Measurements from ENCODE around the gene CISD3. TPM values are rescaled to one million over a fixed set of nuclear protein-coding genes. Genes with fewer than 3 reads are reported as not detected.

Gene CISD3
- total RNA-seq, 1 experiment from 2014 or later = 6.6 TPM

GRCh38 chr17:38732376-38733281 is 2.5 kb downstream of the CISD3 start:
- BruUV-seq (replicated peaks) = no TSS peak
- Histone ChIP-seq H3K27me3 (replicated peaks; ENCODE audit: insufficient read depth, low read depth, low read length, poor library complexity) (no peaks in the 10 kb centered on the region), H3K9me3 (ENCODE audit: low read depth, low read length, poor library complexity, severe bottlenecking) (no peaks in the 10 kb centered on the region), H3K4me1 (ENCODE audit: insufficient read depth, low read length, poor library complexity, severe bottlenecking) (no peaks in the 10 kb centered on the region), H3K36me3 (ENCODE audit: insufficient read depth, low read length, poor library complexity, severe bottlenecking) (no peaks in the 10 kb centered on the region), H3K27ac (ENCODE audit: low read depth, low read length, poor library complexity, severe bottlenecking) (no peak overlapping the region), H3K4me3 (ENCODE audit: low read depth, low read length, poor library complexity, severe bottlenecking) (no peak overlapping the region)
- DNase-seq (ENCODE audit: low spot score) = no peak
- no peak for TF ChIP-seq EZH2 (IDR thresholded peaks at IDR 0.05; ENCODE audit: borderline replicate concordance, low read depth, low read length, poor library complexity, severe bottlenecking)
- TF ChIP-seq, protein P1, sequence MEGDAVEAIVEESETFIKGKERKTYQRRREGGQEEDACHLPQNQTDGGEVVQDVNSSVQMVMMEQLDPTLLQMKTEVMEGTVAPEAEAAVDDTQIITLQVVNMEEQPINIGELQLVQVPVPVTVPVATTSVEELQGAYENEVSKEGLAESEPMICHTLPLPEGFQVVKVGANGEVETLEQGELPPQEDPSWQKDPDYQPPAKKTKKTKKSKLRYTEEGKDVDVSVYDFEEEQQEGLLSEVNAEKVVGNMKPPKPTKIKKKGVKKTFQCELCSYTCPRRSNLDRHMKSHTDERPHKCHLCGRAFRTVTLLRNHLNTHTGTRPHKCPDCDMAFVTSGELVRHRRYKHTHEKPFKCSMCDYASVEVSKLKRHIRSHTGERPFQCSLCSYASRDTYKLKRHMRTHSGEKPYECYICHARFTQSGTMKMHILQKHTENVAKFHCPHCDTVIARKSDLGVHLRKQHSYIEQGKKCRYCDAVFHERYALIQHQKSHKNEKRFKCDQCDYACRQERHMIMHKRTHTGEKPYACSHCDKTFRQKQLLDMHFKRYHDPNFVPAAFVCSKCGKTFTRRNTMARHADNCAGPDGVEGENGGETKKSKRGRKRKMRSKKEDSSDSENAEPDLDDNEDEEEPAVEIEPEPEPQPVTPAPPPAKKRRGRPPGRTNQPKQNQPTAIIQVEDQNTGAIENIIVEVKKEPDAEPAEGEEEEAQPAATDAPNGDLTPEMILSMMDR (conservative IDR thresholded peaks at IDR 0.05; ENCODE audit: low read depth, low read length) = no peak
- intact Hi-C loops (cut with micrococcal nuclease; ENCODE audit: unreplicated experiment) = no loop called here
- CTCF ChIA-PET = interaction anchor here (1.1 kb wide), 1 partner anchor 42 kb away, joined by 3 read pairs; no protein-coding TSS in a partner anchor
- POLR2A ChIA-PET (ENCODE audit: low non-redundant PET) = no interaction called here

- ChIA-PET POLR2A (ENCODE audit: low non-redundant PET) (no interaction called here), CTCF (no interaction called here)
- no peaks in the 10 kb centered on the region for H3K27me3 ChIP-seq (replicated peaks; ENCODE audit: insufficient read depth, low read depth, low read length, poor library complexity)
- intact Hi-C loops (cut with micrococcal nuclease; ENCODE audit: unreplicated experiment) = no loop called here
- H3K27ac ChIP-seq (ENCODE audit: low read depth, low read length, poor library complexity, severe bottlenecking) = no peak overlapping the region
- no TSS peak for BruUV-seq (replicated peaks)
- H3K4me3 ChIP-seq (ENCODE audit: low read depth, low read length, poor library complexity, severe bottlenecking) = no peak overlapping the region
- peaks cover 3% of the 10 kb centered on the region for H3K36me3 ChIP-seq (ENCODE audit: insufficient read depth, low read length, poor library complexity, severe bottlenecking)
- no peak for DNase-seq (ENCODE audit: low spot score)
- no peaks in the 10 kb centered on the region for H3K4me1 ChIP-seq (ENCODE audit: insufficient read depth, low read length, poor library complexity, severe bottlenecking)
- H3K9me3 ChIP-seq (ENCODE audit: low read depth, low read length, poor library complexity, severe bottlenecking) = no peaks in the 10 kb centered on the region
- TF ChIP-seq, protein P1 (conservative IDR thresholded peaks at IDR 0.05; ENCODE audit: low read depth, low read length) = no peak
- no peak for TF ChIP-seq EZH2 (IDR thresholded peaks at IDR 0.05; ENCODE audit: borderline replicate concordance, low read depth, low read length, poor library complexity, severe bottlenecking)
Measured at GRCh38 chr17:38733282-38733981, 3.3 kb downstream of the CISD3 start.

DNA sequence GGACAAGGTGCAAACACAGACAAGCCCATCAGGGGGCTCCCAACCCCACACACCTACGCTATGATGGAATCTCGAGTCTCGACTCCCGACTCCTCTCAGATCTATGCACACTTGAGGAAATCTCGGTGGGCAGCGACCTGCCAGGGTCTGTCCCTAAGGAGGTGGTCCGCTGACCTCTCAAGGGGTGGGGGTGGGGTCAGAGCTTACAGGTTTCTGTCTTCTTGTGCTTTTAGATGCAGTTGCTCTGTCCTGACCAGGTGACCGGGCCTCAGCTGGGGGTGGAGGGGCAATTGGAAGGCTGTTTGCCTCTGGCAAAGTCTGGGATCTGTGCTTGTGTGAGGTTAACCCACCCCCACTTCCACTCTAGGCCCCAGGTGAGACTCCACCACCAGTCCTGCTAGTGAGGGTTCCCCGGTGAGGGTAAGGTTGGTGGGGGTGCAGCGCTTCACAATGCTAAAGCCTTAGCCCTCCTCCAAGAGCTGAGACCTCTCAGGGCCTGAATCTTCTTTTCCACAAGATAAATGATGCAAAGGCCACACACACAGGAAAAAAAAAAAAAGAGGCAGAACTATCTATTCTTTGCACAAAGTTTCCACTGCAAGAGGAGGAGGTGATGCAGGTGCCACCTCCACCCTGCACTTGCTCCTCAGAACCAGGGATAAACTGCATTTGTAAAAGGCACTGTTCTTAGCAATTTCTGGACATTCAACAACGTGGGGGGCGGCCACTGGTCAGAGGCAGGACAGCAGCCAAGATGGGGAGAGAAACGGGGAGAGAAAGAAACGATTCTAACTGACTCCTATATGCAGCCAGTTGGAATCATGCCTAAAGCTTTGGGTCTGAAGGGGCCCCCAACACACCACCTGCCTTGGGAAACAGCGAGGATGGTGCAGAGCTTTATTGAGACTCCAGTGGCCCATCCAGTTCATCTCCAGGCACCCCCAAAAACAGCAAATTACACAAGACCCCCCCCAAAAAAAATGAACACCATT is 4.1 kb downstream of the CISD3 start:
- no peak for DNase-seq (ENCODE audit: low spot score)
- TF ChIP-seq EZH2 (IDR thresholded peaks at IDR 0.05; ENCODE audit: borderline replicate concordance, low read depth, low read length, poor library complexity, severe bottlenecking) = no peak
- TF ChIP-seq, protein P1 (conservative IDR thresholded peaks at IDR 0.05; ENCODE audit: low read depth, low read length) = no peak
- Histone ChIP-seq H3K27me3 (replicated peaks; ENCODE audit: insufficient read depth, low read depth, low read length, poor library complexity) (no peaks in the 10 kb centered on the region), H3K27ac (ENCODE audit: low read depth, low read length, poor library complexity, severe bottlenecking) (no peak overlapping the region), H3K9me3 (ENCODE audit: low read depth, low read length, poor library complexity, severe bottlenecking) (no peaks in the 10 kb centered on the region), H3K4me3 (ENCODE audit: low read depth, low read length, poor library complexity, severe bottlenecking) (no peak overlapping the region), H3K36me3 (ENCODE audit: insufficient read depth, low read length, poor library complexity, severe bottlenecking) (peaks cover 3% of the 10 kb centered on the region), H3K4me1 (ENCODE audit: insufficient read depth, low read length, poor library complexity, severe bottlenecking) (no peaks in the 10 kb centered on the region)
- intact Hi-C loops (cut with micrococcal nuclease; ENCODE audit: unreplicated experiment) = loop anchor here (2.0 kb wide), 1 partner anchor 57 kb away; no protein-coding TSS in a partner anchor
- POLR2A ChIA-PET (ENCODE audit: low non-redundant PET) = no interaction called here
- BruUV-seq (replicated peaks) = no TSS peak
- CTCF ChIA-PET = interaction anchor here (0.9 to 1.9 kb wide), 3 partner anchors 12 to 57 kb away, joined by 3 to 5 read pairs (median 3); no protein-coding TSS in a partner anchor

Measured in A673 (cell line).